ENCODE data around the gene C3. TPM values are rescaled to one million over a fixed set of nuclear protein-coding genes. Genes with fewer than 3 reads are reported as not detected.

The C3 gene
- total and polyA plus RNA-seq, 2 of the 13 experiments (the other 11 are each of a cell fraction or from before 2014, with no cell fraction given), result 1,455 to 6,272 TPM

GRCh38 chr19:6753178-6754031 is 33.0 kb upstream of the C3 start (continued):
- no peak for TF ChIP-seq STAT6 (CRISPR knock-in tag; IDR thresholded peaks at IDR 0.05; ENCODE audit: borderline replicate concordance)
- 0 out of 2 replicates have a peak, but pooled peaks have one; percentile 31 for TF ChIP-seq ZNF724P (CRISPR knock-in tag; IDR thresholded peaks at IDR 0.05; ENCODE audit: borderline replicate concordance)
- TF ChIP-seq ZNF20 (CRISPR knock-in tag; IDR thresholded peaks at IDR 0.05), result no peak
- TF ChIP-seq POLR2AphosphoS5 (IDR thresholded peaks at IDR 0.05; ENCODE audit: low read depth, low read length), result peak; percentile 54; the same call in 1 of the 2 replicates
- 0 out of 2 replicates have a peak, but pooled peaks have one; percentile 22 for TF ChIP-seq RELA (CRISPR knock-in tag; IDR thresholded peaks at IDR 0.05)
- no peak for TF ChIP-seq TRIM22 (IDR thresholded peaks at IDR 0.05)
- TF ChIP-seq ZNF484 (CRISPR knock-in tag; IDR thresholded peaks at IDR 0.05; ENCODE audit: borderline replicate concordance, low read depth), result no peak
- no peak for TF ChIP-seq TAF15 (IDR thresholded peaks at IDR 0.05; ENCODE audit: low read depth, low read length, poor library complexity, severe bottlenecking)
- 0 out of 2 replicates have a peak, but pooled peaks have one; percentile 39 for TF ChIP-seq ZC3H4 (CRISPR knock-in tag; IDR thresholded peaks at IDR 0.05; ENCODE audit: borderline replicate concordance)
- no peak for TF ChIP-seq XBP1 (CRISPR knock-in tag; IDR thresholded peaks at IDR 0.05)
- TF ChIP-seq ZNF10 (CRISPR knock-in tag; IDR thresholded peaks at IDR 0.05; ENCODE audit: borderline replicate concordance, low read depth), result no peak
- no peak for TF ChIP-seq ZBTB4 (CRISPR knock-in tag; IDR thresholded peaks at IDR 0.05; ENCODE audit: borderline replicate concordance)
- TF ChIP-seq KLF13 (CRISPR knock-in tag; IDR thresholded peaks at IDR 0.05), result 0 out of 2 replicates have a peak, but pooled peaks have one; percentile 23
- TF ChIP-seq ZSCAN21 (CRISPR knock-in tag; IDR thresholded peaks at IDR 0.05; ENCODE audit: borderline replicate concordance), result peak; percentile 92; the same call in 1 of the 2 replicates
- TF ChIP-seq ZNF30 (CRISPR knock-in tag; IDR thresholded peaks at IDR 0.05), result no peak
- TF ChIP-seq ZNF138 (CRISPR knock-in tag; IDR thresholded peaks at IDR 0.05; ENCODE audit: low read depth), result no peak
- TF ChIP-seq CERS6 (CRISPR knock-in tag; IDR thresholded peaks at IDR 0.05), result no peak
- TF ChIP-seq TBX2 (CRISPR knock-in tag; IDR thresholded peaks at IDR 0.05; ENCODE audit: borderline replicate concordance), result peak; percentile 93
